NCI-H1092 treated with DMSO at 0.1 percent for 48 hours (cell line): ENCODE data around the gene MYRF.
A peak's percentile ranks its signal among the peaks of the same experiment; 100 is the strongest.

ENCODE experiments used
- DNase-seq: peaks from one replicate; lab custom pipeline; 2025; lab: John Stamatoyannopoulos, UW

Gene MYRF

GRCh38 chr11:61817471-61818202 lies 65.2 kb downstream of the MYRF start:
- no peak for DNase-seq

GRCh38 chr11:61820174-61820573 lies 67.7 kb downstream of the MYRF start:
- no peak for DNase-seq

GRCh38 chr11:61826930-61827570 lies 74.6 kb downstream of the MYRF start:
- DNase-seq, result peak; percentile 83

DNA sequence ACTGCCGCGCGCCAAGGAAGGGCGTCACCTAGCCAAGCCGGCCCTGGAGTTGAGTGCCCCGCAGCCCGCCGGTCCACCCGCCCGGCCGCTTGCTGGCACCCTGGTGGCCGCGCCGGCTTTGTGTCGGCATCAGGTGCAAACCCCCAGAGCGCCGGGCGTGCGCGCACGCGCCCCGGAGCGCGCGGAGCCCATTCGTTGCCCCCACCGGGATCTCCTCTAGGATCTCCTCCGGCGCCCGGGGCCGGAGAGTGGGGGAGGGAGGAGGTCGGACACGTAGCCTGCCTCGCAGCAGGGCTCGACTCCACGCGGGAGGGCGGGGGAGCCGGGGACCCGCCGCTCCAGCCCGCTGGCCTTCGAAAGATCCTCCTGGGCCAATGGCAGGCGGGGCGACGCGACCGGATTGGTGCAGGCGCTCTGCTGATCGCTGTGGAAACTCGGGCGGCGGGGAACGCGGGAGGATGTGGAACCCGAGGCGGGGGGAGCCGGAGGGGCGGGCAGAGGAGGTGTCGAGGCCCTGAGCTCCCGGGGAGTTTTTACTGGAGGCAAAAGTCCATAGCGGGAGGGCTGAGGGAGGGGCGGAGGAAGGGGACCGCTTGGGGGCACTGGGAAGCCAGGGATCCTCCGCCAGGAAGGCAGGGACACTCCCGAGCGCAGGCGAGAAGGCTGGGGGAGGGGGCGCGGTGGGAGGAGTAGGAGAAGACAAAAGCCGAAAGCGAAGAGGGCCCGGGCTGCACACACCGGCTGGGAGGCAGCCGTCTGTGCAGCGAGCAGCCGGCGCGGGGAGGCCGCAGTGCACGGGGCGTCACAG lies 75.3 kb downstream of the MYRF start, which contains the start of gene FADS2:
TSS of gene FADS2 (plus strand) at position 730 of the 808 bp plus-strand sequence. CDS start 91 bp downstream, outside the sequence.
- DNase-seq, result peak; percentile 96

DNA sequence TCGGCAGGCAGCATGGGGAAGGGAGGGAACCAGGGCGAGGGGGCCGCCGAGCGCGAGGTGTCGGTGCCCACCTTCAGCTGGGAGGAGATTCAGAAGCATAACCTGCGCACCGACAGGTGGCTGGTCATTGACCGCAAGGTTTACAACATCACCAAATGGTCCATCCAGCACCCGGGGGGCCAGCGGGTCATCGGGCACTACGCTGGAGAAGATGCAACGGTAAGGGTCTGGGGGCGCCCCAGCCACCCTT lies 75.9 kb downstream of the MYRF start:
- no peak for DNase-seq

GRCh38 chr11:61828629-61829407 lies 76.4 kb downstream of the MYRF start:
- DNase-seq, result peak; percentile 63

GRCh38 chr11:61829806-61830205 lies 77.4 kb downstream of the MYRF start:
- no peak for DNase-seq

- DNase-seq, result no peak
Observed at GRCh38 chr11:61830237-61831105, 78.0 kb downstream of the MYRF start.

DNA sequence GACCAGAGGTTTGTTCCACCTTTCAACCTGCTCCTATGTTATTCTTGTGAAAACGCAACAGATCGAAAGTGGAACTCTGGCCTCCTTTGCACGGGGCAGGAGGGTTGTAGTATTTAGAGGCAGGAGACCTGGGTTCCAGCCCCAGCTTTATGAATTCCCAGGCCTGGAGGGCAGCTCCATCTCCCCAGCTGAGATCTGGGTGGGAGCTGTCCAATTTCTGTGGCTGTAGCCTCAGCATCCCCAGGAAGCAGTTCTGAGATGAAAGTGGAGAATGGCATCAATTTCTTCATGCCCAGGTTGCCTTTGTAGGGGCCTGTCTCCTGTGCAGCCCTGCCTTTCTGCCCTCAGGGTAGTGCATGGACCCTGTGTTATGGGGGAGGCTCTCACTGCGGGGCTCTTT lies 79.8 kb downstream of the MYRF start:
- no peak for DNase-seq

GRCh38 chr11:61832754-61833153 lies 80.3 kb downstream of the MYRF start:
- peak; percentile 35 for DNase-seq

GRCh38 chr11:61833471-61833870 lies 81.0 kb downstream of the MYRF start:
- DNase-seq, result no peak

DNA sequence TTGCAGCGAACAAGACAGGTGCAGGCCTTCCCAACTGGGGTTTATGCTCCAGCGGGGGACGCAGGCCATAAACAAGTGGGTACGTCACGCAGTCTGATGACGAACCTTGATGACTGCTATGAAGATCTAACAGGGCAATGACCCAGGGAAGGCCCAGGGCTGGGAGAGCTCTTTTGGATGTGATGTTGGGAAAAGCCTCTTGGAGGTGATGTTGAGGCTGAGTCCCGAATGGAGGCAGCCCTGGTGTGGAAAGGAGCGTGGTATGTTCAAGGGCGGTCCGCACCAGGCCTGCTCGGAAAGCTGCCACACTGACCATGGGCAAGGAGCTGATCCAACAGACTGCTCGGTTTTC lies 81.5 kb downstream of the MYRF start:
- no peak for DNase-seq

GRCh38 chr11:61834278-61835048 lies 82.0 kb downstream of the MYRF start:
- peak; percentile 83 for DNase-seq

DNA sequence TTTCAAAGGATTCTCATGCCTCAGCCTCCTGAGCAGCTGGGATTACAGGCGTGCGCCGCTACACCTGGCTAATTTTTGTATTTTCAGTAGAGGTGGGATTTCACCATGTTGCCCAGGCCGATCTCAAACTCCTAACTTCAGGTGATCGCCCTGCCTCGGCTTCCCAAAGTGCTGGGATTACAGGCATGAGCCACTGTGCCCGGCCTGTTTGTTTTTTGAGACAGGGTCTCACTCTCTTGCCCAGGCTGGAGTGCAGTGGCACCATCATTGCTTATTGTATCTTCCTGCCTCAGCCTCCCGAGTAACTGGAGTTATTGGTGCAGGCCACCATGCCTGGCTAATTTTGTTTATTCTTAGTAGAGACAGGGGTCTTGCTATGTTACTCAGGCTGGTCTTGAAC lies 83.8 kb downstream of the MYRF start:
- DNase-seq, result no peak

- no peak for DNase-seq
Observed at GRCh38 chr11:61837411-61838005, 85.1 kb downstream of the MYRF start.
